NB4 (cell line): Measurements from ENCODE around the gene NRARP.

Source experiments
- CTCF ChIP-seq: IDR thresholded peaks from one replicate; pipeline ENCODE4 v1.5.1; 2012; ENCODE audit warnings: low read depth, low read length
- MAX ChIP-seq: IDR thresholded peaks from 2 replicates; pipeline ENCODE4 v1.6.1; 2011; ENCODE audit warnings: low read depth, low read length
- MYC ChIP-seq: IDR thresholded peaks from 2 replicates; pipeline ENCODE4 v1.6.1; 2011; ENCODE audit warnings: low read depth, low read length
- POLR2A ChIP-seq: IDR thresholded peaks from 2 replicates; pipeline ENCODE4 v1.6.1; 2011; ENCODE audit warnings: mild to moderate bottlenecking; ENCODE audit not compliant: insufficient read length; ENCODE audit errors: extremely low read depth

- TF ChIP-seq POLR2A: no peak
- no peak for TF ChIP-seq CTCF
- no peak for TF ChIP-seq MAX
- no peak for TF ChIP-seq MYC
Observed at GRCh38 chr9:137323531-137324331, 21.7 kb upstream of the NRARP start.
